Epithelial cell of proximal tubule (primary cell): Measurements from ENCODE around the gene ZNF438. TPM values are rescaled to one million over a fixed set of nuclear protein-coding genes. Genes with fewer than 3 reads are reported as not detected.
"Not testable (repeated sequence)": the region's sequence is repeated elsewhere in the genome, so short reads cannot be mapped to it uniquely, and the experiment has no call there.

Source experiments
- DNase-seq: peaks from one replicate; pipeline ENCODE4 v3.0.0-alpha.2; 2011; ENCODE audit warnings: low read depth
- H3K4me3 ChIP-seq: 2 replicates; pipeline ENCODE4 v1.5.1; 2011; ENCODE audit warnings: low read depth, mild to moderate bottlenecking, low read length
- total RNA-seq: library from RNA; depleted of rRNA; stranded (reverse); fragments of >200 nt; gene quantifications from 2 replicates; pipeline ENCODE4 v1.2.3, GENCODE V29; 2015
- TF ChIP-seq, protein P1 (sequence below): conservative IDR thresholded peaks from 2 replicates; pipeline ENCODE4 v1.5.1; 2012; ENCODE audit warnings: low read depth, mild to moderate bottlenecking, low read length

ZNF438 gene
- total RNA-seq, 1 donor from 2014 or later, result 4.2 TPM

DNA sequence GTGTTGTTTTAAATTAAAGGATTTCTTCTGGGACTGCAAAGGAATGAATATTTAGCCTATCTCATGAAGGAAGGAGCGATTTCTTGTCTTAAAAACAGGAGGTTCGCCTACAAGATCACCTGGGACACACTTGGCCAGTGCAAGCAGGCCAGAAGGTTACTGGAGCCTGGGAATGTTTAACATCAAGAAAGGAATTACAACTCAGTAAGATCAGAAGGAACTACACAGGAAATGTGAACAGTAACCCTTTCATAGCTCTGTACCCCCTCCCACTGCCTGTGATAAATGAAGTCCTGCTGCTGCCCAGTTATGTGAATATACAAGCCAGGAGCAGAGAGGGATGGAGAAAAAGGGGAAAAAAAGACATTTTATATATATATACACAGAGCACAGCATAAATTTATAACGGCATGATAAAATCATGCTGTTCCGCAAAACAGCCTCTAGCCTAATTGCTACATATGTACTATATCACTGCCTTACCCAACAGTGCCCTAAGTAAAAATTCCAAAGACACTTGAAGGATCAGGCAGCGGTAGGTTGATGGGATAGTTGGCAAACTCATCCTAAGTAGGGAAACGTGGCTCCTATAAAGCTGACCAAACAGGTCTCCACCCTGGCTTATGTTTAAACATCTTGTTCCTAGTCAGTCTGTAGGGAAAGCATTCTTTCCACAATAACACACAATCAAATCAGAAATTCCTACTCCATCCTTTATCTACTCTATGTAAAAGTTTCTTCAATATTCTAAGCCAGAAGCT is 63.8 kb downstream of the ZNF438 start:
- DNase-seq, result no peak
- TF ChIP-seq, protein P1, sequence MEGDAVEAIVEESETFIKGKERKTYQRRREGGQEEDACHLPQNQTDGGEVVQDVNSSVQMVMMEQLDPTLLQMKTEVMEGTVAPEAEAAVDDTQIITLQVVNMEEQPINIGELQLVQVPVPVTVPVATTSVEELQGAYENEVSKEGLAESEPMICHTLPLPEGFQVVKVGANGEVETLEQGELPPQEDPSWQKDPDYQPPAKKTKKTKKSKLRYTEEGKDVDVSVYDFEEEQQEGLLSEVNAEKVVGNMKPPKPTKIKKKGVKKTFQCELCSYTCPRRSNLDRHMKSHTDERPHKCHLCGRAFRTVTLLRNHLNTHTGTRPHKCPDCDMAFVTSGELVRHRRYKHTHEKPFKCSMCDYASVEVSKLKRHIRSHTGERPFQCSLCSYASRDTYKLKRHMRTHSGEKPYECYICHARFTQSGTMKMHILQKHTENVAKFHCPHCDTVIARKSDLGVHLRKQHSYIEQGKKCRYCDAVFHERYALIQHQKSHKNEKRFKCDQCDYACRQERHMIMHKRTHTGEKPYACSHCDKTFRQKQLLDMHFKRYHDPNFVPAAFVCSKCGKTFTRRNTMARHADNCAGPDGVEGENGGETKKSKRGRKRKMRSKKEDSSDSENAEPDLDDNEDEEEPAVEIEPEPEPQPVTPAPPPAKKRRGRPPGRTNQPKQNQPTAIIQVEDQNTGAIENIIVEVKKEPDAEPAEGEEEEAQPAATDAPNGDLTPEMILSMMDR, result no peak
- no peak overlapping the region for H3K4me3 ChIP-seq

DNA sequence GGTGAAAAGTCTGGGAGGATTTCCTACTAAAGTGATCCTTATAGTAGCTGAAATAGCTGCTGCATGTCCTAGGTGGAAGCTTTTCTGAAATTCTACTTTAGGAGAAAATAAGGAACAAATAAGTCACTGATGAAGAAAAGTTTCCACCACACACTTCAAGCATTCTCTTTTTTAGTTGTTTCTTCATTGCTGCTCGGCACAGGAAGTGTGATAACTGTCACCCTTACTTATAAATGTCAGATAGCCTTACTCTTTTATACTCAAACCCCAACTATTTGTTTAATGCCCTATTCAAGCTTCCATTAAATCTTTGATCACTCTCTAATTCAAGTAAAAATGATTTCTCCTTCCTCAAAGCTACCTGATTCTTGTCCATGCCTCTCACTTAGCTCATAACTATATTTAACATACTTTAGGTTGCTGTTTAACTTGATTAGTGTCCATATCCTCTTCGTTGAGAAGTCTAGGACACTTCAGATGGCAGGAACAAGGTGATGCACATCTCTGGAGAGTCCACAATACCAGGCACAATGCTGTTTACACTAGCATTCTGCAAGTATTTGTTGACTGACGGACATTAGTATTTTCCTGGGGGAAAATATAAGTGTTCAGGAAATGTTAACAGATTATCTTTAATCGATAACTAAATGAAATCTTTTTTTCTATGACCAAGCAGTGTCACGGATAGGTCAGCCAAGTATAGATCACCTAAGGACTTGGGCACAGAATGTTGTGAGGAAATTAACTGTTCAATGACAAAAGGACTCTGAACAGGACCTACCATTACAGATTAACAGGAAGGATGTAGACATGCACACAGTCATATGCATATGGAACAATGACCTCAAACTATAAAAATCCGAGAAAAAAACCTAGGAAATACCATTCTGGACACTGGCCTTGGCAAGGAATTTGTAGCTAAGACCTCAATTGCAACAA is 67.4 kb downstream of the ZNF438 start:
- no peak overlapping the region for H3K4me3 ChIP-seq
- DNase-seq, result no peak
- TF ChIP-seq, protein P1, result no peak

DNA sequence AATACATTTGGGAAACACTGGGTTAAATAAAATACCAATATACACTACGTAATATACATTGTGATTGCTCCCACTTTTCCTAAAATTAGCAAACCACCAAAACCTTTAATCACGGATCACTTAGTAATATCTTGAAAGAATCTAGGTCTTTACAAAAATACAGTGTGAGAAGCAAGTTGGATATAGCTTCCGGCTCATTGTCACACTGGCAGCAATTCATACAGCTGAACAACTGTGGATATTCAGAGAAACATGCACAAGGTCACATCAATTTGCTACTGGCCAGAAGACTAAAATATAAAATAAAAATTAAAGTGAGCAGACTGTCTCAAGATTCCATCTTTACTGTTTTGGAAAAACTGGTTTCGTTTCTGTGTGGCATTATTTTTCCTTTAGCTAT is 69.1 kb downstream of the ZNF438 start:
- no peak for DNase-seq
- TF ChIP-seq, protein P1, result no peak
- no peak overlapping the region for H3K4me3 ChIP-seq

DNA sequence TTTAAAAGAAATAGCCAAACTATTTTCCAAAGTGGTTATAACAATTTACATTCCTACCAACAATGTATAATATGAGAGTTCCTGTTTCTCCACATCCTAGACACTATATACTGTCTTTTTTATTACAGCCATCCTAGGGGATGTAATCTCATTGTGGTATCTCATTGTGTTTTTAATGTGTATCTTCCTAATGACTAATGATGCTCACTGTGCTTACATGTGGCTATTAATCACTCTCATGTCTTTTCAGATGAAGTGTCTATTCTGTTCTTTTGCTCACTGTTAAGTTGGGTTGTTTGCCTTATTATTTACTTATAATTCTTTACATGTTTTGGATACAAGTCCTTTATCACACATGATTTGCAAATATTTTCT is 71.8 kb downstream of the ZNF438 start:
- TF ChIP-seq, protein P1, result no peak
- DNase-seq, result no peak
- H3K4me3 ChIP-seq, result no peak overlapping the region

DNA sequence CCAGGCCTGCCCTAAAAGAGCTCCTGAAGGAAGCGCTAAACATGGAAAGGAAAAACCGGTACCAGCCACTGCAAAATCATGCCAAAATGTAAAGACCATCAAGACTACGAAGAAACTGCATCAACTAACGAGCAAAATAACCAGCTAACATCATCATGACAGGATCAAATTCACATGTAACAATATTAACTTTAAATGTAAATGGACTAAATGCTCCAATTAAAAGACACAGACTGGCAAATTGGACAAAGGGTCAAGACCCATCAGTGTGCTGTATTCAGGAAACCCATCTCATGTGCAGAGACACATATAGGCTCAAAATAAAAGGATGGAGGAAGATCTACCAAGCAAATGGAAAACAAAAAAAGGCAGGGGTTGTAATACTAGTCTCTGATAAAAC is 82.4 kb downstream of the ZNF438 start:
- not testable (repeated sequence) for DNase-seq, H3K4me3 ChIP-seq

DNA sequence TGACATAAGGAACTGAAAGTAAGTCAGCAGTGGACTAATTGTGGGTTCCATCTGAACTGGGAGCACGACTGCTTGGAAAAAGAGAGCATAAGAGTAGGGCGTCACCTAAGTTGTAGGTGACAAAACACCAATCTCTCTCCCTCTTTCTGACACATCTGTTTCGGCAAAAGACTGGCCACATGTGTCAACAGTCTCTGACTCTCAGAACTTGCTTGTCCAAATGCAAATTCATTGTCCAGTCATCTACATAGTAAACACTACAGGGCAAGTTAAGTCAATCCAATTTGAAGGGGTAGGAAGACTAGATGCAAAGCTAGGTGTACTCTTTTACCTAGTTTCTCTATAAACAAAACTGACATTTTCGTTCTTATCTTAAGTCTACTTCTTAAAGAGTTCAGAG is 87.7 kb downstream of the ZNF438 start:
- DNase-seq, result no peak
- TF ChIP-seq, protein P1, result no peak
- no peak overlapping the region for H3K4me3 ChIP-seq

DNA sequence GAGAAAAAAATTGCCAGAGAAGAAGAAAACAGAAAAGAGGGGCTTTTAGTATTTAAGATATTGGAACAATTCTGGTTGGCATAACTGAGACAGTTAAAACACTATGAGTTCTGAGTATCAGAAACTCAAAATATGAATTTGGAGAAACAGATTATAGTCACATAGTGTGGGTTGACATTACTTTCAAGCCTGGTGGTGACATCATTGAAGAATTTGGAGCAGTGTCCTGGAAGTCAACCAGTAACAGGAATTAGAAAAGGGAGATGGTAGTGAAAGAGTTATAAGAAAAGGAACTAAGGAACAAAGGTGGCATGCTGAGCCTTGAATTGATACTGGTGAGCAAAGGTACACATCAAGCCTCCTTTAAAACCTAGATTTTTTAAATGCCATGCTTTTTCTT is 88.2 kb downstream of the ZNF438 start:
- TF ChIP-seq, protein P1, result no peak
- no peak overlapping the region for H3K4me3 ChIP-seq
- DNase-seq, result no peak
